Measurements from ENCODE around the gene CFAP97.
A peak's percentile ranks its signal among the peaks of the same experiment; 100 is the strongest.

CFAP97 gene

DNA sequence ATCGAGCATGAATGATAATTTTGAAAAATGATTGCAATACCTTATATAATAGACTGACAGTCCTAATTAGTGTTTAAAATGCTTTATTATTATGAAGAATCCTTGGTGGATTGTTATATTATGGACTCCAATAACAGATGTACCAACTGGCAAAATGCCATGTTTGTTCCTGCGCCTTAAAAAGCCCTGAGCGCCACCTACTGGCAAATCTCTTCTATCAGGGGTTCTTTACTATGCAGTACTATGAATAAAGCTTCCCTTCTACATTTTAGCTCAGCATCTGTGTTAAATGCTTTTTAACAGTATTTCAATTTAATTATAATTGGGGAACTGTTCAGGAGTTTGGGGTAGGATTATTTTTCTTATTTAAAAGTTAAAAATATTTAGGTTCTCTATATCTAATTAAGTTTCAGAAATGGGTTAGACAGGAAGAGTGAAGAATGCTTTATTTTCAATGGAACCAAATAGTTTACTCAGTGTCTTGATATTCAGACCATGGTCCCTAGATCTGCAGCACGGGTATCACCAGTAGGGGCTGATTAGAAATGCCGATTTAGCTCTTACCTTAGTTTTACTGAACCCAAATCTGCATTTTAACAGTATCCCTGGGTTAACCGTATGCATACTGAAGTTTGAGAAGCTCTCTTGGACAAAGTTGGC lies 20.0 kb downstream of the CFAP97 start:
- peaks cover 89% of the 10 kb centered on the region for H3K79me2 ChIP-seq (ENCODE audit: insufficient read depth, low read length)
- no peak overlapping the region for H3K9ac ChIP-seq (ENCODE audit: low read length)
- no peaks in the 10 kb centered on the region for H3K9me3 ChIP-seq (ENCODE audit: insufficient read depth, low read length)
- no peaks in the 10 kb centered on the region for H3K9me2 ChIP-seq (replicated peaks; ENCODE audit: insufficient read depth, low read length)
- peak; percentile 69 for TF ChIP-seq CTCF (IDR thresholded peaks at IDR 0.05; ENCODE audit: insufficient read depth, low read length, poor library complexity, severe bottlenecking)
- TF ChIP-seq EZH2phosphoT487 (conservative IDR thresholded peaks at IDR 0.05; ENCODE audit: low read length): no peak
- H3K4me2 ChIP-seq (ENCODE audit: low read depth, low read length, poor library complexity, severe bottlenecking): no peak overlapping the region
- H3K4me3 ChIP-seq (ENCODE audit: insufficient read depth, low read length, poor library complexity, severe bottlenecking): no peak overlapping the region
- H3K36me3 ChIP-seq (ENCODE audit: low read length): peaks cover 3% of the 10 kb centered on the region; the same call in 1 of the 2 replicates
- peaks cover 6% of the 10 kb centered on the region; the same call in 1 of the 2 replicates for H3F3A ChIP-seq (ENCODE audit: insufficient read depth)
- no peak overlapping the region for H3K27ac ChIP-seq (ENCODE audit: low read depth, low read length)
- H2AFZ ChIP-seq (ENCODE audit: low read depth, low read length, severe bottlenecking): no peak overlapping the region
- no peaks in the 10 kb centered on the region for H3K27me3 ChIP-seq (ENCODE audit: low read length)
- no peaks in the 10 kb centered on the region for H4K20me1 ChIP-seq (ENCODE audit: low read depth, low read length)

GRCh38 chr4:185182239-185182638 lies 21.6 kb downstream of the CFAP97 start:
- Histone ChIP-seq H3K4me2 (ENCODE audit: low read depth, low read length, poor library complexity, severe bottlenecking) (no peak overlapping the region), H3K36me3 (ENCODE audit: low read length) (peaks cover 3% of the 10 kb centered on the region; the same call in 1 of the 2 replicates), H3K79me2 (ENCODE audit: insufficient read depth, low read length) (peaks cover 85% of the 10 kb centered on the region), H3F3A (ENCODE audit: insufficient read depth) (peaks cover 6% of the 10 kb centered on the region; the same call in 1 of the 2 replicates), H4K20me1 (ENCODE audit: low read depth, low read length) (no peaks in the 10 kb centered on the region), H3K9me3 (ENCODE audit: insufficient read depth, low read length) (no peaks in the 10 kb centered on the region), H3K4me3 (ENCODE audit: insufficient read depth, low read length, poor library complexity, severe bottlenecking) (no peak overlapping the region), H3K9ac (ENCODE audit: low read length) (no peak overlapping the region), H3K9me2 (replicated peaks; ENCODE audit: insufficient read depth, low read length) (no peaks in the 10 kb centered on the region), H3K27ac (ENCODE audit: low read depth, low read length) (no peak overlapping the region), H3K27me3 (ENCODE audit: low read length) (no peaks in the 10 kb centered on the region), H2AFZ (ENCODE audit: low read depth, low read length, severe bottlenecking) (no peak overlapping the region)
- TF ChIP-seq CTCF (IDR thresholded peaks at IDR 0.05; ENCODE audit: insufficient read depth, low read length, poor library complexity, severe bottlenecking) (no peak), EZH2phosphoT487 (conservative IDR thresholded peaks at IDR 0.05; ENCODE audit: low read length) (no peak)

DNA sequence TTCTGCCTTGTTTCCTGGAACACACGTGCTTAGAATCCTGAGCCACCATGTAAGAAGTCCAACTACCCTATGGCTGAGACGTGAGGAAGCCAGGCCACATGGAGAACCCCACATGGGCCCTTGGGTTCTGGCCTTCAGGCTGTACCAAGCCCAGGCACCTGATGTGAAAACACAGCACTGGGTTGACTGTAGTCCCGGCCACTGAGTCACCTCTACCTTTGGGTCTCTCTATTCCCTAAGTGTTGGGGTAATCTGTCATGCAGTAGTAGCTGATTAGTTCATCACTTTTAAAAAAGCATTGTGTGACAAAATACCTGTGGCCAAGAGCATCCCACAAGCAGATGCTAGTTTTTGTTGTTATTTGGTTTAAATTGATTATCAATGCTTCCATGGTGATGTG lies 24.3 kb downstream of the CFAP97 start:
- Histone ChIP-seq H3K36me3 (ENCODE audit: low read length) (peaks cover 17% of the 10 kb centered on the region), H2AFZ (ENCODE audit: low read depth, low read length, severe bottlenecking) (no peak overlapping the region), H3K9me2 (replicated peaks; ENCODE audit: insufficient read depth, low read length) (no peaks in the 10 kb centered on the region), H3K9me3 (ENCODE audit: insufficient read depth, low read length) (no peaks in the 10 kb centered on the region), H3F3A (ENCODE audit: insufficient read depth) (peaks cover 2% of the 10 kb centered on the region; the same call in 1 of the 2 replicates), H3K27me3 (ENCODE audit: low read length) (no peaks in the 10 kb centered on the region), H3K27ac (ENCODE audit: low read depth, low read length) (no peak overlapping the region), H3K4me2 (ENCODE audit: low read depth, low read length, poor library complexity, severe bottlenecking) (no peak overlapping the region), H3K79me2 (ENCODE audit: insufficient read depth, low read length) (peaks cover 71% of the 10 kb centered on the region), H3K9ac (ENCODE audit: low read length) (no peak overlapping the region), H3K4me3 (ENCODE audit: insufficient read depth, low read length, poor library complexity, severe bottlenecking) (no peak overlapping the region), H4K20me1 (ENCODE audit: low read depth, low read length) (no peaks in the 10 kb centered on the region)
- TF ChIP-seq EZH2phosphoT487 (conservative IDR thresholded peaks at IDR 0.05; ENCODE audit: low read length) (no peak), CTCF (IDR thresholded peaks at IDR 0.05; ENCODE audit: insufficient read depth, low read length, poor library complexity, severe bottlenecking) (no peak)

Data from SU-DHL-6 (cell line).